H9 (cell line): ENCODE results near the gene FFAR1. TPM values are rescaled to one million over a fixed set of nuclear protein-coding genes. Genes with fewer than 3 reads are reported as not detected.

Source experiments
- DNase-seq: peaks from one replicate; pipeline ENCODE4 v3.0.0-alpha.2; 2017
- H2AFZ ChIP-seq: one replicate; pipeline ENCODE4 v1.6.1; 2013; ENCODE audit warnings: mild to moderate bottlenecking, low read length, control low read depth, moderate library complexity
- H2AK5ac ChIP-seq: 2 replicates; pipeline ENCODE4 v1.6.1; 2013; ENCODE audit warnings: low read length, control low read depth, mixed read lengths; ENCODE audit not compliant: insufficient read length
- H2BK120ac ChIP-seq: one replicate; pipeline ENCODE4 v1.6.1; 2013; ENCODE audit warnings: low read depth, mild to moderate bottlenecking, low read length, control low read depth, inconsistent platforms; ENCODE audit not compliant: poor library complexity, severe bottlenecking
- H2BK12ac ChIP-seq: 2 replicates; pipeline ENCODE4 v1.6.1; 2013; ENCODE audit warnings: low read length, control low read depth, mixed read lengths, low read depth; ENCODE audit not compliant: insufficient read length
- H2BK15ac ChIP-seq: 2 replicates; pipeline ENCODE4 v1.6.1; 2013; ENCODE audit warnings: low read depth, low read length, control low read depth
- H2BK20ac ChIP-seq: one replicate; pipeline ENCODE4 v1.6.1; 2013; ENCODE audit warnings: low read depth, mild to moderate bottlenecking, low read length, control low read depth, inconsistent platforms; ENCODE audit not compliant: poor library complexity, severe bottlenecking
- H2BK5ac ChIP-seq: 2 replicates; pipeline ENCODE4 v1.6.1; 2013; ENCODE audit warnings: low read length, control low read depth, mixed read lengths; ENCODE audit not compliant: insufficient read length
- H3K14ac ChIP-seq: 2 replicates; pipeline ENCODE4 v1.6.1; 2013; ENCODE audit warnings: low read length, control low read depth; ENCODE audit not compliant: insufficient read depth
- H3K18ac ChIP-seq: 2 replicates; pipeline ENCODE4 v1.6.1; 2013; ENCODE audit warnings: low read depth, mild to moderate bottlenecking, mixed read lengths, low read length, control low read depth; ENCODE audit not compliant: insufficient read length
- H3K23ac ChIP-seq: 2 replicates; pipeline ENCODE4 v1.6.1; 2013; ENCODE audit warnings: low read length, control low read depth, mixed read lengths, low read depth; ENCODE audit not compliant: insufficient read length
- H3K23me2 ChIP-seq: 2 replicates; pipeline ENCODE4 v1.6.1; 2013; ENCODE audit warnings: low read depth, mild to moderate bottlenecking, mixed read lengths, low read length, control low read depth; ENCODE audit not compliant: insufficient read length, poor library complexity, severe bottlenecking
- H3K27ac ChIP-seq: 2 replicates; pipeline ENCODE4 v1.5.1; 2013; ENCODE audit warnings: low read length, control low read depth, mixed read lengths, low read depth; ENCODE audit not compliant: insufficient read length
- H3K27me3 ChIP-seq: 2 replicates; pipeline ENCODE4 v1.6.1; 2013; ENCODE audit warnings: low read length, control low read depth, inconsistent platforms; ENCODE audit not compliant: insufficient read depth
- H3K4ac ChIP-seq: 2 replicates; pipeline ENCODE4 v1.6.1; 2013; ENCODE audit warnings: low read depth, mild to moderate bottlenecking, control low read depth, inconsistent platforms, low read length, moderate library complexity
- H3K4me1 ChIP-seq: 2 replicates; pipeline ENCODE4 v1.6.1; 2013; ENCODE audit warnings: low read length, control low read depth, inconsistent platforms; ENCODE audit not compliant: insufficient read depth
- H3K4me2 ChIP-seq: 2 replicates; pipeline ENCODE4 v1.6.1; 2013; ENCODE audit warnings: low read length, control low read depth, mixed read lengths; ENCODE audit not compliant: insufficient read length, insufficient read depth
- H3K56ac ChIP-seq: 2 replicates; pipeline ENCODE4 v1.6.1; 2013; ENCODE audit warnings: low read depth, mild to moderate bottlenecking, mixed read lengths, low read length, control low read depth; ENCODE audit not compliant: insufficient read length
- H3K79me1 ChIP-seq: 2 replicates; pipeline ENCODE4 v1.6.1; 2013; ENCODE audit warnings: low read depth, mild to moderate bottlenecking, moderate library complexity, low read length, control low read depth, inconsistent platforms; ENCODE audit not compliant: insufficient read depth, poor library complexity, severe bottlenecking
- H3K79me2 ChIP-seq: 2 replicates; pipeline ENCODE4 v1.6.1; 2013; ENCODE audit warnings: low read length, control low read depth, inconsistent platforms; ENCODE audit not compliant: insufficient read depth
- H3K9ac ChIP-seq: 2 replicates; pipeline ENCODE4 v1.6.1; 2013; ENCODE audit warnings: low read length, control low read depth, mixed read lengths; ENCODE audit not compliant: insufficient read length; ENCODE audit errors: extremely low read depth
- H3K9me3 ChIP-seq: one replicate; pipeline ENCODE4 v1.6.1; 2013; ENCODE audit warnings: low read depth, low read length, inconsistent platforms; ENCODE audit not compliant: control insufficient read depth
- H3T11ph ChIP-seq: one replicate; pipeline ENCODE4 v1.6.1; 2013; ENCODE audit warnings: mild to moderate bottlenecking, low read length, control low read depth, inconsistent platforms
- H4K20me1 ChIP-seq: one replicate; pipeline ENCODE4 v1.6.1; 2013; ENCODE audit not compliant: control insufficient read depth, insufficient read length, insufficient read depth
- H4K5ac ChIP-seq: 2 replicates; pipeline ENCODE4 v1.6.1; 2013; ENCODE audit warnings: low read depth, mild to moderate bottlenecking, mixed read lengths, low read length, control low read depth; ENCODE audit not compliant: insufficient read length
- H4K8ac ChIP-seq: replicated peaks from 2 replicates; pipeline ENCODE4 v1.6.1; 2013; ENCODE audit warnings: low read length, control low read depth, mixed read lengths, low read depth; ENCODE audit not compliant: insufficient read length
- H4K91ac ChIP-seq: 2 replicates; pipeline ENCODE4 v1.6.1; 2013; ENCODE audit warnings: low read depth, mild to moderate bottlenecking, moderate library complexity, mixed read lengths, low read length, control low read depth; ENCODE audit not compliant: insufficient read length
- H3K27ac Mint-ChIP-seq, 3 experiments: 2 replicates in 2 of 3; 3 replicates in 1 of 3; pipeline ENCODE4 v1.8.0; 2020 to 2021; ENCODE audit warnings: mixed read lengths in 3 of 3, mild to moderate bottlenecking in 1 of 3, moderate library complexity in 1 of 3
- H3K27me3 Mint-ChIP-seq: 2 replicates; pipeline ENCODE4 v1.8.0; 2021; ENCODE audit warnings: low read depth, mild to moderate bottlenecking, moderate library complexity, mixed read lengths
- H3K36me3 Mint-ChIP-seq, 3 experiments: 2 replicates in 2 of 3; 3 replicates in 1 of 3; pipeline ENCODE4 v1.8.0; 2020 to 2021; ENCODE audit warnings: low read depth in 3 of 3, mixed read lengths in 3 of 3; ENCODE audit not compliant: insufficient read depth in 1 of 3
- H3K4me1 Mint-ChIP-seq, 2 experiments: 2 replicates each; pipeline ENCODE4 v1.8.0; 2020; ENCODE audit warnings: mixed read lengths in 2 of 2
- H3K4me3 Mint-ChIP-seq, 2 experiments: 2 replicates in 1 of 2; 3 replicates in 1 of 2; pipeline ENCODE4 v1.8.0; 2020 to 2021; ENCODE audit warnings: mild to moderate bottlenecking in 2 of 2, mixed read lengths in 2 of 2, moderate library complexity in 1 of 2
- H3K9me3 Mint-ChIP-seq, 2 experiments: 2 replicates in 1 of 2; 3 replicates in 1 of 2; pipeline ENCODE4 v1.8.0; 2020; ENCODE audit warnings: mild to moderate bottlenecking in 2 of 2, mixed read lengths in 2 of 2, moderate library complexity in 1 of 2
- CTCF ChIP-seq: fragments of 200-600 bp; sonication (generic); conservative IDR thresholded peaks from 3 replicates; pipeline ENCODE4 v1.8.0; 2021; ENCODE audit warnings: antibody characterized with exemption, mild to moderate bottlenecking
- WGBS: extraction: QIAGEN DNeasy Blood & Tissue Kit; methylation state at CpG from one replicate; pipeline ENCODE4 v1.1.7; 2013; ENCODE audit warnings: missing lambda C conversion rate, low lambda C conversion rate, mixed read lengths; ENCODE audit not compliant: insufficient read length; ENCODE audit errors: extremely low coverage; 5-methylcytosine and 5-hydroxymethylcytosine counted together
- total RNA-seq: library from RNA; stranded (reverse); gene quantifications from 2 replicates; pipeline ENCODE4 v1.2.1, GENCODE V29; 2021

The FFAR1 gene
- total RNA-seq, 1 experiment from 2014 or later = not detected

GRCh38 chr19:35355791-35356460 lies 8.2 kb downstream of the FFAR1 start:
- TF ChIP-seq CTCF = no peak
- peaks cover 6 to 7% of the 10 kb centered on the region in 2 experiments for H3K4me1 Mint-ChIP-seq
- no peak for DNase-seq

More at GRCh38 chr19:35355791-35356460, 8.2 kb downstream of the FFAR1 start:
- no peak overlapping the region for H3T11ph ChIP-seq
- peaks cover 4% of the 10 kb centered on the region for H4K20me1 ChIP-seq
- H3K27ac ChIP-seq = no peak overlapping the region
- H3K27me3 ChIP-seq = no peaks in the 10 kb centered on the region
- no peaks in the 10 kb centered on the region for H3K79me1 ChIP-seq
- no peak overlapping the region for H2BK5ac ChIP-seq
- H3K9ac ChIP-seq = no peak overlapping the region
- no peak overlapping the region for H3K23ac ChIP-seq
- H3K36me3 Mint-ChIP-seq = no peaks in the 10 kb centered on the region; a peak in 1 of 7 replicates
- H4K8ac ChIP-seq = no peak overlapping the region
- H3K18ac ChIP-seq = no peak overlapping the region
- H2AFZ ChIP-seq = no peak overlapping the region
- no peak overlapping the region for H3K4me3 Mint-ChIP-seq
- H2BK120ac ChIP-seq = no peak overlapping the region
- peaks cover 4% of the 10 kb centered on the region for H3K23me2 ChIP-seq
- peak overlapping the region in 1 of 3 experiments; percentile 76; a peak in 2 of 7 replicates for H3K27ac Mint-ChIP-seq
- H3K4me1 ChIP-seq = no peaks in the 10 kb centered on the region; the same call in 1 of the 2 replicates
- no peaks in the 10 kb centered on the region for H3K9me3 Mint-ChIP-seq
- no peak overlapping the region for H2BK12ac ChIP-seq
- H3K4me2 ChIP-seq = no peak overlapping the region
- H3K14ac ChIP-seq = no peak overlapping the region
- peaks cover 4% of the 10 kb centered on the region for H3K27me3 Mint-ChIP-seq
- H4K91ac ChIP-seq = no peak overlapping the region
- WGBS = no CpG with 5 or more reads among the region's 6 CpGs
- no peak overlapping the region for H3K56ac ChIP-seq
- no peak overlapping the region for H2AK5ac ChIP-seq
- H3K9me3 ChIP-seq = no peaks in the 10 kb centered on the region
- no peak overlapping the region for H2BK15ac ChIP-seq
- H4K5ac ChIP-seq = no peak overlapping the region
- no peak overlapping the region for H2BK20ac ChIP-seq
- no peaks in the 10 kb centered on the region for H3K79me2 ChIP-seq
- H3K4ac ChIP-seq = no peak overlapping the region
